CD8-positive, alpha-beta memory T cell (primary cell): Measurements from ENCODE around the gene UIMC1. TPM values are rescaled to one million over a fixed set of nuclear protein-coding genes. Genes with fewer than 3 reads are reported as not detected.
"Not testable (repeated sequence)": the region's sequence is repeated elsewhere in the genome, so short reads cannot be mapped to it uniquely, and the experiment has no call there.

Source experiments
- CTCF ChIA-PET: fragments of 350-600 bp; sonication (Branson Sonifier 250); formaldehyde crosslinking; loops from one replicate; lab custom pipeline; 2021; ENCODE audit warnings: antibody characterized with exemption; lab: Charles Lee
- POLR2A ChIA-PET: fragments of 350-600 bp; sonication (Branson Sonifier 250); formaldehyde crosslinking; loops from one replicate; lab custom pipeline; 2021; ENCODE audit warnings: antibody characterized with exemption; lab: Charles Lee
- DNase-seq, 5 donors: peaks; one replicate each; pipeline versions ENCODE4 v3.0.0 to v3.0.0-alpha.2; 2020 to 2022; ENCODE audit warnings: mixed read lengths in 1 of 5
- H3K27ac ChIP-seq: one replicate; pipeline ENCODE4 v1.7.0; 2013; ENCODE audit warnings: low read depth, mild to moderate bottlenecking, low read length, moderate library complexity
- H3K27me3 ChIP-seq: 2 replicates; pipeline ENCODE4 v1.7.0; 2013; ENCODE audit warnings: low read length, mild to moderate bottlenecking; ENCODE audit not compliant: insufficient read depth, poor library complexity, severe bottlenecking
- H3K36me3 ChIP-seq: 2 replicates; pipeline ENCODE4 v1.7.0; 2013; ENCODE audit warnings: mild to moderate bottlenecking, low read length, moderate library complexity; ENCODE audit not compliant: insufficient read depth
- H3K4me1 ChIP-seq: 2 replicates; pipeline ENCODE4 v1.7.0; 2013; ENCODE audit warnings: mild to moderate bottlenecking, low read length, moderate library complexity; ENCODE audit not compliant: insufficient read depth
- H3K4me3 ChIP-seq: 2 replicates; pipeline ENCODE4 v1.7.0; 2013; ENCODE audit warnings: mild to moderate bottlenecking, low read length
- H3K9me3 ChIP-seq: 2 replicates; pipeline ENCODE4 v1.7.0; 2013; ENCODE audit warnings: mild to moderate bottlenecking, low read length
- H3K27ac Mint-ChIP-seq, 8 donors: one replicate each; pipeline ENCODE4 v1.8.0; 2020 to 2021; ENCODE audit warnings: mixed read lengths in 8 of 8, mild to moderate bottlenecking in 6 of 8, inconsistent platforms in 3 of 8, moderate library complexity in 3 of 8
- H3K27me3 Mint-ChIP-seq, 2 donors: one replicate each; pipeline ENCODE4 v1.8.0; 2020 to 2021; ENCODE audit warnings: mixed read lengths in 2 of 2, mild to moderate bottlenecking in 1 of 2, moderate library complexity in 1 of 2
- H3K36me3 Mint-ChIP-seq, 3 donors: one replicate each; pipeline ENCODE4 v1.8.0; 2020 to 2021; ENCODE audit warnings: mixed read lengths in 3 of 3, inconsistent platforms in 1 of 3, mild to moderate bottlenecking in 1 of 3
- H3K4me1 Mint-ChIP-seq, 3 donors: one replicate each; pipeline ENCODE4 v1.8.0; 2020 to 2021; ENCODE audit warnings: mixed read lengths in 3 of 3, inconsistent platforms in 1 of 3, mild to moderate bottlenecking in 1 of 3
- H3K4me3 Mint-ChIP-seq, 7 donors: one replicate each; pipeline ENCODE4 v1.8.0; 2020 to 2021; ENCODE audit warnings: mixed read lengths in 7 of 7, mild to moderate bottlenecking in 6 of 7, moderate library complexity in 4 of 7, inconsistent platforms in 2 of 7
- H3K9me3 Mint-ChIP-seq, 5 donors: one replicate each; pipeline ENCODE4 v1.8.0; 2020 to 2022; ENCODE audit warnings: mixed read lengths in 5 of 5, mild to moderate bottlenecking in 3 of 5, moderate library complexity in 2 of 5, inconsistent platforms in 1 of 5
- polyA plus RNA-seq: library from polyadenylated mRNA; unstranded; fragments of 300-500 nt; fragmentation: Illumina TruSeq; gene quantifications from one replicate; pipeline ENCODE4 v1.2.3, GENCODE V29; 2021
- total RNA-seq, 2 experiments: library from RNA; stranded (reverse); gene quantifications; one replicate each; pipeline ENCODE4 v1.2.3, GENCODE V29; 2021

UIMC1 gene
- total and polyA plus RNA-seq, 3 experiments from 2014 or later, result 24.7 to 44.9 (median 39.2) TPM

DNA sequence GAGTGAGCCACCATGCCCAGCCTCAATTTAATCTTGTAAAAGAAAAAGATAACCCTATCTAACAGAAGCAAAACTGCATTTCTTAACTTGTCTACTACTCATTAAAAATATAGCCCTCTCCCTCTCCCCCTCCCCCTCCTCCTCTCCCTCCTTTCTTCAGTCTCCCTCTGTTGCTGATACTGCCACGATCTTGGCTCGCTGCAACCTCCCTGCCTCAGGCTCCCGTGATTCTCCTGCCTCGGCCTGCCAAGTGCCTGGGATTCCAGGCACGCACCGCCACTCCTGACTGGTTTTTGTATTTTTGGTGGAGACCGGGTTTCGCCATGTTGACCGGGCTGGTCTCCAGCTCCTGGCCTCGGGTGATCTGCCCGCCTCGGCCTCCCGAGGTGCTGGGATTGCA, 23.5 kb downstream of the UIMC1 start:
- Mint-ChIP-seq H3K4me1 (peaks cover 23 to 40% (median 31%) of the 10 kb centered on the region in 3 donors), H3K36me3 (peaks cover 0 to 37% (median 18%) of the 10 kb centered on the region in 3 donors), H3K27ac (peak overlapping the region in 1 of 8 donors; percentile 17)
- H3K27me3 ChIP-seq, H3K9me3 Mint-ChIP-seq, H3K27ac ChIP-seq, POLR2A ChIA-PET, H3K27me3 Mint-ChIP-seq, CTCF ChIA-PET, DNase-seq, H3K4me3 Mint-ChIP-seq, H3K4me3 ChIP-seq, H3K9me3 ChIP-seq: not testable (repeated sequence)
- Histone ChIP-seq H3K4me1 (peaks cover 17% of the 10 kb centered on the region), H3K36me3 (peaks cover 18% of the 10 kb centered on the region)

GRCh38 chr5:176980818-176981217, 25.8 kb downstream of the UIMC1 start:
- no peak for DNase-seq
- no peak overlapping the region for H3K27ac ChIP-seq
- no peak overlapping the region for H3K4me3 ChIP-seq
- Mint-ChIP-seq H3K4me1 (peaks cover 18 to 28% (median 21%) of the 10 kb centered on the region in 3 donors), H3K27ac (peak overlapping the region in 1 of 8 donors; percentile 9), H3K27me3 (no peaks in the 10 kb centered on the region), H3K4me3 (no peak overlapping the region), H3K36me3 (peaks cover 0 to 43% (median 20%) of the 10 kb centered on the region in 3 donors), H3K9me3 (no peaks in the 10 kb centered on the region)
- peaks cover 18% of the 10 kb centered on the region for H3K36me3 ChIP-seq
- peaks cover 9% of the 10 kb centered on the region for H3K4me1 ChIP-seq
- POLR2A ChIA-PET, result no interaction called here
- no peaks in the 10 kb centered on the region for H3K9me3 ChIP-seq
- CTCF ChIA-PET, result no interaction called here
- no peaks in the 10 kb centered on the region for H3K27me3 ChIP-seq

GRCh38 chr5:176979669-176980068, 26.9 kb downstream of the UIMC1 start:
- Histone ChIP-seq H3K9me3 (no peaks in the 10 kb centered on the region), H3K27me3 (no peaks in the 10 kb centered on the region), H3K36me3 (peaks cover 23% of the 10 kb centered on the region), H3K4me3 (no peak overlapping the region), H3K27ac (no peak overlapping the region), H3K4me1 (no peaks in the 10 kb centered on the region)
- peaks cover 0 to 54% (median 23%) of the 10 kb centered on the region in 3 donors for H3K36me3 Mint-ChIP-seq
- H3K27me3 Mint-ChIP-seq, result no peaks in the 10 kb centered on the region
- peaks cover 16 to 26% (median 20%) of the 10 kb centered on the region in 3 donors for H3K4me1 Mint-ChIP-seq
- ChIA-PET CTCF (no interaction called here), POLR2A (interaction anchor here (0.6 kb wide), 1 partner anchor 306 kb away, joined by 3 read pairs; no protein-coding TSS in a partner anchor)
- no peak overlapping the region for H3K4me3 Mint-ChIP-seq
- no peak for DNase-seq
- peak overlapping the region in 3 of 8 donors; percentile 23 to 72 (median 54) for H3K27ac Mint-ChIP-seq
- H3K9me3 Mint-ChIP-seq, result no peaks in the 10 kb centered on the region

GRCh38 chr5:176965633-176966032, 40.9 kb downstream of the UIMC1 start:
- Mint-ChIP-seq H3K36me3 (peaks cover 4 to 53% (median 16%) of the 10 kb centered on the region in 3 donors), H3K27me3 (no peaks in the 10 kb centered on the region), H3K4me1 (peaks cover 0 to 12% (median 3%) of the 10 kb centered on the region in 3 donors), H3K9me3 (no peaks in the 10 kb centered on the region), H3K27ac (peak overlapping the region in 3 of 8 donors; percentile 11 to 48 (median 19)), H3K4me3 (no peak overlapping the region)
- peaks cover 21% of the 10 kb centered on the region for H3K36me3 ChIP-seq
- H3K27me3 ChIP-seq, result no peaks in the 10 kb centered on the region
- no peaks in the 10 kb centered on the region for H3K9me3 ChIP-seq
- no peaks in the 10 kb centered on the region for H3K4me1 ChIP-seq
- no peak overlapping the region for H3K4me3 ChIP-seq
- CTCF ChIA-PET, result interaction anchor here (1.4 to 2.2 kb wide), 2 partner anchors 40 to 305 kb away, joined by 3 to 6 read pairs; no protein-coding TSS in a partner anchor
- H3K27ac ChIP-seq, result no peak overlapping the region
- POLR2A ChIA-PET, result interaction anchor here (0.8 kb wide), 1 partner anchor 9 kb away, joined by 9 read pairs; no protein-coding TSS in a partner anchor
- no peak for DNase-seq

- CTCF ChIA-PET, result interaction anchor here (1.0 to 2.4 kb wide), 2 partner anchors 61 to 299 kb away, joined by 4 to 9 read pairs; no protein-coding TSS in a partner anchor
Measured at GRCh38 chr5:176959051-176959450, 47.5 kb downstream of the UIMC1 start.

GRCh38 chr5:176956756-176957155, 49.8 kb downstream of the UIMC1 start:
- no peaks in the 10 kb centered on the region for H3K4me1 ChIP-seq
- H3K9me3 Mint-ChIP-seq, result no peaks in the 10 kb centered on the region
- no peak overlapping the region for H3K4me3 ChIP-seq
- H3K27me3 ChIP-seq, result no peaks in the 10 kb centered on the region
- DNase-seq, result no peak
- H3K9me3 ChIP-seq, result no peaks in the 10 kb centered on the region
- ChIA-PET POLR2A (no interaction called here), CTCF (no interaction called here)
- H3K36me3 ChIP-seq, result peaks cover 7% of the 10 kb centered on the region
- peaks cover 4 to 26% (median 11%) of the 10 kb centered on the region in 3 donors for H3K4me1 Mint-ChIP-seq
- H3K27me3 Mint-ChIP-seq, result no peaks in the 10 kb centered on the region
- H3K27ac ChIP-seq, result no peak overlapping the region
- H3K27ac Mint-ChIP-seq, result peak overlapping the region in 2 of 8 donors; percentile 6 to 47
- H3K36me3 Mint-ChIP-seq, result peaks cover 0 to 60% (median 23%) of the 10 kb centered on the region in 3 donors
- no peak overlapping the region for H3K4me3 Mint-ChIP-seq

More at GRCh38 chr5:176959051-176959450, 47.5 kb downstream of the UIMC1 start:
- no peak overlapping the region for H3K4me3 Mint-ChIP-seq
- Histone ChIP-seq H3K4me1 (no peaks in the 10 kb centered on the region), H3K36me3 (peaks cover 3% of the 10 kb centered on the region), H3K27ac (no peak overlapping the region), H3K9me3 (no peaks in the 10 kb centered on the region), H3K27me3 (no peaks in the 10 kb centered on the region), H3K4me3 (no peak overlapping the region)
- DNase-seq, result peak in 2 of 5 donors; percentile 23 to 25
- H3K27me3 Mint-ChIP-seq, result no peaks in the 10 kb centered on the region
- POLR2A ChIA-PET, result no interaction called here
- H3K36me3 Mint-ChIP-seq, result peaks cover 0 to 46% (median 23%) of the 10 kb centered on the region in 3 donors
- no peaks in the 10 kb centered on the region for H3K9me3 Mint-ChIP-seq
- peak overlapping the region in 2 of 8 donors; percentile 21 to 96 for H3K27ac Mint-ChIP-seq
- H3K4me1 Mint-ChIP-seq, result peaks cover 4 to 30% (median 11%) of the 10 kb centered on the region in 3 donors

- Histone ChIP-seq H3K4me3 (no peak overlapping the region), H3K4me1 (no peaks in the 10 kb centered on the region), H3K27me3 (no peaks in the 10 kb centered on the region), H3K27ac (no peak overlapping the region), H3K36me3 (peaks cover 15% of the 10 kb centered on the region), H3K9me3 (no peaks in the 10 kb centered on the region)
- DNase-seq, result no peak
- H3K27ac Mint-ChIP-seq, result no peak overlapping the region
- peaks cover 4 to 26% (median 11%) of the 10 kb centered on the region in 3 donors for H3K4me1 Mint-ChIP-seq
- no peak overlapping the region for H3K4me3 Mint-ChIP-seq
- no peaks in the 10 kb centered on the region for H3K27me3 Mint-ChIP-seq
- H3K36me3 Mint-ChIP-seq, result peaks cover 0 to 68% (median 27%) of the 10 kb centered on the region in 3 donors
- CTCF ChIA-PET, result no interaction called here
- POLR2A ChIA-PET, result no interaction called here
- no peaks in the 10 kb centered on the region for H3K9me3 Mint-ChIP-seq
Measured at GRCh38 chr5:176955895-176956294, 50.7 kb downstream of the UIMC1 start.

DNA sequence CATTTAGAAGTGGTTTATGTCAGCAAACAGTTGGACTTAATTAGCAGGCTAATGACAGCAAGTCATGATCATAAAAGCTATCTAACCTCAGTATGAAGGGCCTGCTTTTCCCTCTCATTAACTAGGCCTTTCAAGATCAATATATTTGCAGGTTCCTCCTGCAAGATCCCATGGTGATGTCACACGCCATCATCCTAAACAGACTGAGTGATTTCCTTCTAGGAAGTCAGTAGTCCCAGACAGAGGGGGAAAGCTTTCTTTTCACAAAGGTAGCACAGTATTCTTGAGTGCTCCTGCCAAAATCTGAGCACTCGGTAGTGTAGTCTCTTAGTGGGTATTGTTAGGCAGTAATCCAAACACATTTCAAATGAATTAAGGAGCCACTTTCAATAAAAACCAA, 52.5 kb downstream of the UIMC1 start:
- H3K27ac Mint-ChIP-seq, result no peak overlapping the region
- no peak overlapping the region for H3K27ac ChIP-seq
- no peak overlapping the region for H3K4me3 Mint-ChIP-seq
- H3K4me1 Mint-ChIP-seq, result peaks cover 2 to 23% (median 9%) of the 10 kb centered on the region in 3 donors
- ChIA-PET POLR2A (no interaction called here), CTCF (interaction anchor here (1.3 kb wide), 1 partner anchor 293 kb away, joined by 3 read pairs; no protein-coding TSS in a partner anchor)
- no peaks in the 10 kb centered on the region for H3K27me3 Mint-ChIP-seq
- H3K27me3 ChIP-seq, result no peaks in the 10 kb centered on the region
- H3K4me3 ChIP-seq, result no peak overlapping the region
- H3K36me3 Mint-ChIP-seq, result peaks cover 0 to 78% (median 25%) of the 10 kb centered on the region in 3 donors
- H3K9me3 Mint-ChIP-seq, result no peaks in the 10 kb centered on the region
- peaks cover 20% of the 10 kb centered on the region for H3K36me3 ChIP-seq
- H3K4me1 ChIP-seq, result no peaks in the 10 kb centered on the region
- no peaks in the 10 kb centered on the region for H3K9me3 ChIP-seq
- DNase-seq, result no peak
